NCI-H2196 (cell line): Measurements from ENCODE around the gene ASF1A.
"Not testable (repeated sequence)": the region's sequence is repeated elsewhere in the genome, so short reads cannot be mapped to it uniquely, and the experiment has no call there.

Experiments used
- DNase-seq: peaks from one replicate; lab custom pipeline; 2025; ENCODE audit not compliant: unreplicated experiment; lab: John Stamatoyannopoulos, UW

Gene ASF1A

GRCh38 chr6:118893807-118894424 is at the start of gene ASF1A:
ASF1A (plus strand) TSS chr6:118894152; CDS start chr6:118894414, 262 bp downstream.
- DNase-seq: peak; percentile 92

DNA sequence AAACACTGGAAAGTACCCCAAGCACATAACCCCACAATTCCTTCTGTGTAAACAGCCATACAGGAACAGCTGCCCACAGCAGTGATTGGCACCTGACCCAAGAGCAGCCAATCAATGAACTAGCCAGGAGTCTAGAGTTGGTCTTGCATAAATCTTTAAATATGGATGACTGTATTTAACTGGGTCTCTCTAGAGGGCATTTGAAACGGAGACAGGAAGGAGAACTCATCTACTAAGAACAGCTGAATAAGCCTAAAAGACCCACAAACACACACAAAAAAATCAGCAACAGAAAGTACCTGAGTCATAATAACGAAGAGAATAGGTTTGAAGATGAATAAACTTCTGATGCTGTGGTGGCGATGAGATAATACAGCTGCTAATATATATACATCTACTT is 49.0 kb upstream of the ASF1A start:
- no peak for DNase-seq

GRCh38 chr6:118853408-118853807 is 40.5 kb upstream of the ASF1A start:
- DNase-seq: no peak

DNA sequence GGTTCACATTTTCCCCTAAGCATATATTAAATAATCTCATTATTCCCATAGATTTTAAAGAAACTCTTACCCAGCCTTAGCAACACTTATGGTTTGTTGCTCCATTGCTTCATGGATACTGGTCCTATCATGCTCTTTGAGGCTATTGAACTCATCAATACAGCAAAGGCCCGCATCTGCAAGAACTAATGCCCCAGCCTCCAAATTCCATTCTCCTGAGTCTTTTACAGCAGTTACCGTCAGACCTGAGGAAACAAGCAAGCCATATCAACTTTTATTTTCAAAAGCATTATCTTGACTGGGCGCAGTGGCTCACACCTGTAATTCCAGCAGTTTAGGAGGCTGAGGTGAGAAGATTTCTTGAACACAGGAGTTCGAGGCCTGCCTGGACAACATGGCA is 37.7 kb upstream of the ASF1A start:
- DNase-seq: no peak

DNA sequence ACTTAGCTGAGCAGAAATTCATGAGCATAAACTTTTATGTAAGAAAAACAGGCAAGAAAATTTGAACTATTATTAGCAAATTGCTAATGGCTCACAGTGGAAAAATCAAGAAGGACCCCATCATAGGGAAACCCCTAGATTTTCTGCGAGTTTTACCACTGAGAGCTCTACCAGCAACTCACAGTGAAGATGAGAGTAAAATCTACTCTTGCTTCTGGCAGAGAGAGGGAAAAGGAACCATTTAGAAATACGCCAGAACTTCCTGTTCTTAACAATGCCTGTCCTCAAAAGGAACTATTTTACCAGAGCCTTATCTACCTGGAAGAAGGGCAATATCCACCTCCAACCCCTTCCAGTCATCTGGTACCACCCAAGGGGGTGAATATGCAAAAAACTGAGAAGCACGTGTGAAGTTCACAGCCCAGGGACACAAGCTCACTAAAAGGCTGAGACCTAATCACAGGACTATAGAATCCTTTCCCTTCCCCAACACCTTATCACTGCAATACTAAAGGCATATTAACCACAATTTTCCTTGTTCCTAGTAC is 34.4 kb upstream of the ASF1A start:
- DNase-seq: no peak

GRCh38 chr6:118860363-118860762 is 33.6 kb upstream of the ASF1A start:
- DNase-seq: no peak

DNA sequence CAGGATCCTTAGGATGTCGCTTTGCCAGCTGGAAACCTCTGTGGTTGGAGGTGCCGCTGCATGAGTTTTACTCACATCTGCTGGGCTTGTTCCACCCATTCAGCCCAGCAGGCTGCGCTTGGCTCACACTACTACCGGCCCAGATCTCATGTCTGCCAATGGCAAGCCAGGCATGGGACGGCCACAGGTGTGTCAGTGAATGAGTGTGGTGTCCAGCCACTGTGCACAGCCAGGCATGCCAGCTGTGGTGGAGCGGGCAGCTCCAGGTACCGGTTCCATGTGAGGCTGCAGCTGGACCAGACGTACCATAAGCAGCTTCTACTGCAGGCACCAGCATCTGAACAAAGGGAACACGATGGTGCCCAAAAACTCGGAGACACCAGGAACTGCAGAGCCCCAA is 33.1 kb upstream of the ASF1A start:
- no peak for DNase-seq

GRCh38 chr6:118862443-118862842 is 31.5 kb upstream of the ASF1A start:
- DNase-seq: no peak

DNA sequence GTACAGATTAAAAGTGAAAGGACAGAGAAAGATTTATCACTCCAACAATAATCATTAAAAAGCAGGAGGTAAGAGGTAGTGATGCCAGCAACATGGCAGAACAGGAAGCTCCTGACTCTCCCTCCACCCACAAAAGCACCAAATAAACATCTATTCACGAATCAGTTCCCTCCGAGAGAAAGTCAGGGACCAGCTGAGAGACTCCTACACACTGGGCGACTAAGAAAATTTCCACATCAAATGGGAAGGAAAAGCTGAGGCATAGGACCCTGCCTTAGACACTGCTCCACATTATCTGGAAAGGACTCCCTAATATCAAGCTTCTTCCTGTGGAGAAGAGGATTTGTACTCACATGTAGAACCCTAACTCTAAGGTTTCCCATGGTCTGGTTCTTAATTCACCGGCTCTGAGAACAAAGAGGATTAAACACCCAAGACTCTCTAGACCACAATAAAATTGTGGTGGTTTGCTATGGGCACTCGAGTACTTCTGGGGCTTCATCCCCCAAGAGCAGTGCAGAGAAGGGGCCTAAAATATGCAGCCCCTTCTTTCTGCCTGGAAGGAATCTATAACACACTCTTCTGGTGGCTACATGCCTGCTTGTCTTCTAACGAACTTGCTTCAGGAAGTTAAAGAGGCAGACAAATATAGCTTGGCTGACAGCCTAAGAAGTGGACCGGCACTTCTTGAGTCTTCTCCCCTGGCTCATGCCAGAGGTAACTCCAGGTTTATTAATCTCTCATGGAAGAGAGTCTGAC is 29.4 kb upstream of the ASF1A start:
- DNase-seq: no peak

GRCh38 chr6:118865100-118865391 is 28.9 kb upstream of the ASF1A start:
- no peak for DNase-seq

- no peak for DNase-seq
Measured at GRCh38 chr6:118867181-118867580, 26.8 kb upstream of the ASF1A start.

DNA sequence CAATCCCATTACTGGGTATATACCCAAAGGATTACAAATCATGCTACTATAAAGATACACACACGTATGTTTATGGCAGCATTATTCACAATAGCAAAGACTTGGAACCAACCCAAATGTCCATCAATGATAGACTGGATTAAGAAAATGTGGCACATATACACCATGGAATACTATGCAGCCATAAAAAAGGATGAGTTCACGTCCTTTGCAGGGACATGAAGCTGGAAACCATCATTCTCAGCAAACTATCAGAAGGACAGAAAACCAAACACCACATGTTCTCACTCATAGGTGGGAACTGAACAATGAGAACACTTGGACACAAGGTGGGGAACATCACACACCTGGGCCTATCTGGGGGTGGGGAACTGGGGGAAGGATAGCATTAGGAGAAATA is 25.1 kb upstream of the ASF1A start:
- not testable (repeated sequence) for DNase-seq

GRCh38 chr6:118869350-118869749 is 24.6 kb upstream of the ASF1A start:
- DNase-seq: no peak

GRCh38 chr6:118869894-118870589 is 23.9 kb upstream of the ASF1A start:
- DNase-seq: no peak

DNA sequence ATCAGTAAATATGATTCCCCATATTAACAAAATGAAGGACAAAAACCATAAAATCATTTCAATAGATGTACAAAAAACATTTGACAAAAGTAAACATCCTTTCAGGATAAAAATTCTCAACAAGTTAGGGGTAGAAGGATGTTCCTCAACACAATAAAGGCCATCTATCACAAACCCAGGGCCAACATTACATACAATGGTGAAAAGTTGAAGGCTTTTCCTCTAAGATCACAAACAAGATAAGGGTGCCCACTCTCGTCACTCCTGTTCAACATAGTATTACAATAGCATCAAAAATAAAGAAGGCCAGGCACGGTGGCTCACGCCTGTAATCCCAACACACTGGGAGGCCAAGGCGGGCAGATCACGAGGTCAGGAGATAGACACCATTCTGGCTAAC is 22.6 kb upstream of the ASF1A start:
- DNase-seq: no peak

DNA sequence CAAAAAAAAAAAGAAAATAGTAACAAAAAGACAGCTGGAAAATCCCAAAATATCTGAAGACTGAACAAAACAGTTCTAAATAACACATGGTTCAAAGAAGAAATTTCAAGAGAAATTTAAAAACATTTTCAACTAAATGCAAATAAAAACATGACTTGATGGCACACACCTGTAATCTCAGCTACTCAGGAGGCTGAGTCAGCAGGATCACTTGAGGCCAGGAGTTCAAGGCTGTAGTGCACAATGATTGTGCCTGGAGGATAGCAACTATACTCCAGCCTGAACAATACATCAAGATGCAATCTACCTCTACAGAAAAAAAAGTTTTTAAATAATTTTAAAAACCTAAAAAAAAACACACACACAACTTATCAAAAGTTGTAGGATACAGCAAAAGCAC is 21.6 kb upstream of the ASF1A start:
- DNase-seq: no peak

DNA sequence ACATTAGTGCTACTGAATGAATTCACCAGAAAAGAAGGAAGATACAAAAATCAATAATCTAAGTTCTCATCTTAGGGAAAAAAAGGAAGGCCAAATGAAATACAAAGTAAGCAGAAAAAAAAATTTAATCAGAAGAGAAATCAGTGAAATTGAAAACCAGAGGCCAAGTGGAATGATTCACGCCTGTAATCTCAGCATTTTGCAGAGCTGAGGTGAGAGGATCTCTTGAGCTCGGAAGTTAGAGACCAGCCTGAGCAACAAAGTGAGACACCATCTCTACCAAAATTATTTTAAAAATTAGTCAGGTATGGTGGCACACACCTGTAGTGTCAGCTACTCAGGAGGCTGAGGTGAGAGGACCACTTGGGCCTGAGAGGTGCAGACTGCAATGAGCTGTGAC is 21.2 kb upstream of the ASF1A start:
- no peak for DNase-seq

GRCh38 chr6:118873239-118873638 is 20.7 kb upstream of the ASF1A start:
- no peak for DNase-seq

DNA sequence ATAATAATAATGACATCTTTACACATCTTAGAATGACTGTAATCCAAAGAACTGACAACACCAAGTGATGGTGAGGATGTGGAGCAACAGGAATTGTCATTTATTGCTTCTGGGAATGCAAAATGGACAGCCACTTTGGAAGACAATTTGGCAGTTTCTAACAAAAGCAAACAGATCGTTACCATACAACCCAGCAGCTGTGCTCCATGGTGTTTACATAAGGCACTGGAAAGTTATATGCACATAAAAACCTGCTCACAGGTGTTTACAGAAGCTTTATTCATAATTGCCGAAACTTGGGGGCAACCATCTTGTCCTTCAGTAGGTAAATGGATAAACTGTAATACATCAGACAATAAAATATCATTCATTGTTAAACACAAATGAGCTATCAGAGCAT is 18.3 kb upstream of the ASF1A start:
- DNase-seq: peak; percentile 23

DNA sequence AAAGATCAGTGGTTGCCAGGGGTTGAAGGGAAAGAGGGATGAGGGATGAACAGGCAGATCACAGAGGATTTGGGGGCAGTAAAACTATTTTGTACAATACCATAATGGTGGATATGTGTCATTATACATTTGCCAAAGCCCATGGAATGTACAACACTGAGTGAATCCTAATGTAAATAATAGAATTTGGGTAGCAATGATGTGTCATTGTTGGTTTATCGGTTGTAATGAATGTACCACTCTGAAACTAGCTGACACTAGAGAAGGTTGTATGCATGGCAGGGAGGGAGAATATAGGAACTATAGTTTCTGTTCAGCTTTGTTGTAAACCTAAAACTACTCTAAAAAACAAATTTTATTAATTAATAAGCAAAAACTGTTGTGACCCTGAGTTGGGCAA is 17.8 kb upstream of the ASF1A start:
- DNase-seq: no peak

- no peak for DNase-seq
Measured at GRCh38 chr6:118876814-118877213, 17.1 kb upstream of the ASF1A start.

DNA sequence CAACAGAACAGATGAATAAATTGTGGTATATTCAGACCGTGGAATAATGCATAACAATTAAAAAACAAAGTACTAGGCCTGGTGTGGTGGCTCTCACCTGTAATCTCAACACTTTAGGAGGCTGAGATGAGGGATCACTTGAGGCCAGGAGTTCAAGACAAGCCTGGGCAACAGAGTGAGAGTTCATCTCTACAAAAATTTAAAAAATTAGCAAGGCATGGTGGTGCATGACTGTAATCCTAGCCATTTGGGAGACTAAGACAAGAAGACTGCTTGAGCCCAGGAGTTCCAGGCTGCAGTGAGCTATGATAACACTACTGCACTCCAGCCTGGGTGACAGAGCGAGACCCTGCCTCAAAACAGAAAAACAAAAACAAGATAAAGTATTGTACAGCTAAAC is 16.1 kb upstream of the ASF1A start:
- no peak for DNase-seq
